HT-29 (cell line): ENCODE results near the gene TBC1D2B. TPM values are rescaled to one million over a fixed set of nuclear protein-coding genes. Genes with fewer than 3 reads are reported as not detected.
A peak's percentile ranks its signal among the peaks of the same experiment; 100 is the strongest.

Source experiments
- DNase-seq: peaks from one replicate; pipeline ENCODE4 v3.0.0-alpha.2; 2015; ENCODE audit warnings: low spot score
- total RNA-seq: library from RNA; depleted of rRNA; stranded (reverse); fragments of >200 nt; shearing (Covaris generic); gene quantifications from 2 replicates; pipeline ENCODE4 v1.2.3, GENCODE V29; 2014; rRNA removed

Gene TBC1D2B
- total RNA-seq: 20.4 and 25.1 TPM in 2 replicates

GRCh38 chr15:78077053-78077870, at the start of gene TBC1D2B:
TSS of gene TBC1D2B (minus strand) at chr15:78077711. CDS start at chr15:78077652, 59 bp downstream.
- DNase-seq: peak; percentile 71

- no peak for DNase-seq
These were observed 47.8 kb upstream of the TBC1D2B start for GRCh38 chr15:78125267-78125666.

DNA sequence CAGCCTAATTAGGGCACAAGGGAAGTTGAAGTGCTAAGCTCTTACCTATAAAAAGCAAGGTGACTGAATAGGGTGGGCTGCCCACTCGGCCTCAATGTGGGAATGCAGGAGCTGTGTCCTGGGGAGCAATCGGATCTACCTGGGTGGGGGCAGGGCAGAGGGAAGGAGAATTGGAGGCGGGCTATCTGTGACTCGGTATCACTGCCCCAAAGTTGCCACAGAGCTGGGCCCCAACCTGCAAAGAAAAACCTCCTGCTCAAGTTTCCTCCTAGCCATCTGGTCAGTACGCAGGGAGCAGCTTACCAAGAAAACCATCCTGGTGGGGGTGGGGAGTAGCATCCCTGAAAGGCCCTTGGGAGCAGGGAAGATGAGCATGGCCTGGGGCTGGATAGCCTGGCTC, 43.0 kb upstream of the TBC1D2B start:
- DNase-seq: no peak

GRCh38 chr15:78112551-78112950, 35.0 kb upstream of the TBC1D2B start:
- DNase-seq: no peak

DNA sequence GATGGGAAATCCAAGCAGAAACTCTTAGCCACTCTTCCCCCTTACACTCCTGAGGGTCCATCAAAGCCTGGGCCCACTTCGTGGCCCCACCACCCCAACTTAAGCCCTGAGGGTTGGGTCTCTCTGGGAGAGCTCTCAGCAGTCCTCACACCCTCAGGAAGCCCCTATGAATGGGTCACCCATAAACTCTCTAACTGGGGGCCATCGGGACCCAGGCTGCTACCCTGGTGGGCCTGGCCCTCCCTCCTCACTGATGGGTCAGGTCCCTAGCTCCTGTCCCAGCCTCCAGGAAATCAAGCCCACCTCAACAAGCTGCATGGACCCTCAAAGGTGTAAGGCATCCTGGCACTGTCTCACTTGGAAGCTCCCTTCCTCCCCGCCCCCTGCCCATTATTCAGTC, 34.3 kb upstream of the TBC1D2B start:
- no peak for DNase-seq

DNA sequence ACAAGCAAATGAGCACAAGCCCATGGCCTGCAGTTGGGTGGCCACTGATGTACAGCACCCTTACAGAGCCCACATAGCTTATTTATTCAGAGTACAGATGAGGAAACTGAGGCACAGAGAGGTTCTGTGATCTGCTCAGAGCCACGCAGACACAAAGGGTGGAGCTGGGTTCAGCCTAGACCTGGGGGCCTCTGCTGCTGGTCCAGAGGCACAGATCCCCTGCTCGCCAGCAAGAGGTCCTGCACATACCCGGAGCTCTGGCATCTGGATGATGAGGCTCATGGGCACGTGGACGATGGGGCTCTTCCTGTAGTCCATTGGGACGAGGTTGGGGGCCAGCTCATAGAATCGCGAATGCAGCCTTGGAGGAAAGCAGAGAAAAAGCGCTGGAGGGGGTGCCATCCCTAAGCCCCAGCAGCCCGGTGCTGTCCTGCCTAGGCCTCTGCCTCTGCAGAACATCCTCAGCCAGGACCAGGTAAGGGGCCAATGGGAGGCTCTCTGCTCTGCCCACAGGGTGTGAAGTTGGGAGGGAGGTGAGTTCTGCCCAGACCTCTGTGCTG, 33.5 kb upstream of the TBC1D2B start:
- DNase-seq: no peak

DNA sequence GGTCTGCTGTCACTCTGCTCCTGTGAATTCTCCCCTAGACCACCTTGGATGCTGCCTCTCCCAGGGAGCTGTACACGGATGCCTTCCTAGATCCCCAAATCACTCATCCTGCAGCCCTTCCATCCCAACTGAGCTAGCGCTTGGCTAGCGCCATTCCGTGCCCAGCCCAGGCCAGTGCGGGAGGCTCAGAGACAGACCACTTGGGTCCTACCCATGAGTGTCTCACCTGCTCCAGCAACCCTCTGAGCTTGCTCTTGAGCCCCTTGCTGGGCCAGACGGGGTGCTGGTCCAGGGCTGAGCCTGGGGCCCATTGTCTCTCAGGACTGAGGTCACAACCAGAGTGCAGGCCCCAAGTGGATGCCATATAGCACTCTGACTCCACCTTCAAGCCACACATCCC, 32.6 kb upstream of the TBC1D2B start:
- no peak for DNase-seq

GRCh38 chr15:78109156-78109555, 31.6 kb upstream of the TBC1D2B start:
- DNase-seq: no peak

GRCh38 chr15:78108300-78109084, 31.0 kb upstream of the TBC1D2B start:
- DNase-seq: peak; percentile 97

GRCh38 chr15:78107471-78107870, 30.0 kb upstream of the TBC1D2B start:
- no peak for DNase-seq

- DNase-seq: no peak
These were observed 28.1 kb upstream of the TBC1D2B start for GRCh38 chr15:78105476-78106241.

DNA sequence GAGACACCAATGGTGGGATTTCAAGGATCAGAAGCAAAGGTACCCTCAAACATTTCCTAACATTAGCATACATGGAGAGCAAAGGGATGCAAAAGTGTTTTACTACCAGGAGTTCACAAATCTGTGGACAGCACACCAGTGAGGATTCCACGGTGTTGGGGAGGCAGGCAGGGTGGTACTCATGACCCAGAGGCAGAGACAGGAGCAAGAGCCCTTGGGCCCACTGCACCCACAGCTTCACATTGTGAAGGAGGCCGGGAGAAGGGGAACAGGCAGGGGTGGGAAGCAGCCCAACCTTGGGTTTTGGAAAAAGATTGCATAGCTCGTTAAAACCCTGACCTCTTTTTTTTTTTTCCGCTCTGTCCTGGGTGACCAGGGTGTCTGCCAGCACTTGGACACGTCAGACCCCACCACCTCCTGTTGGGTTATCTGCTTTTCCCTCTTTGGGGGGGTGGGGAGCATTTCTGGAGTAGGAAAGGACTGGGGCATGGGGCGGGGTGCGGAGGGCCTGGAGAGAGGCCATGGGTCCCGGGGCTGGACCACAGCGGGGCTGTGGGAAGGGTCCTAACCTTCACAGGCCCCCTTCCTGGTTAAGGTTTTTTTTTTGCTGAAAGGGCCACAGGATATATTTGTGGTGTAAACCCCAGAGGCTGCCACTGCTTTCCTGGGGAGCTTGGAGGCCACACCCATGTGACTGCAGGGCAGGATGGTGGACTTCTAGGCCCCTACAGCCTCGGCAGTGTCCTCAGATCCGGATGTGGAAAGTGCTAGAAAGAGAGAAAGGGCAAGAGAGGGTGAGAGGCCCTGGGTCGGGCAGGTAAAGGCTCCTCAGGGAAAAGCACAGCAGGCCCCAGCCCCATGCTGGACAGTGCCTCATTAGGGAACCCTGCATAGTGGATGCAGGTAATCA, 27.3 kb upstream of the TBC1D2B start:
- DNase-seq: no peak

DNA sequence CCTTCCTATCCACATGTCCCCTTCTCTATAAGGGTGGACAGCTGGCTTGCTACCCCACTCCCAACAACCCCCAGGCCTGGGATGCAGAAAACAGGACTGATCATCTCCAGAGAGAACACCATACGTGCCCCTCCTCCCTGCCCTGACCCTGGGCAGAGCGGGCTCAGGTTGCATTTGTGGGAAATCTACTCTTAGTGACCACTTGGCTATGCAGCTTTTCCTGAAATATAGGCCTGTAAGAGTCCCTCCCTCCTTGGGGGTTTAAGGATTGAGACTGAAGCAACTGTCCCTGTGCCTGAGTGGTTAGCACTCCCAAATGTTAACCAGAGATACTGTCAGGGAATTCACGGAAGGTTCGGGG, 26.6 kb upstream of the TBC1D2B start:
- DNase-seq: no peak

- DNase-seq: no peak
These were observed 26.1 kb upstream of the TBC1D2B start for GRCh38 chr15:78103406-78104118.

- DNase-seq: no peak
These were observed 25.2 kb upstream of the TBC1D2B start for GRCh38 chr15:78102741-78103140.

DNA sequence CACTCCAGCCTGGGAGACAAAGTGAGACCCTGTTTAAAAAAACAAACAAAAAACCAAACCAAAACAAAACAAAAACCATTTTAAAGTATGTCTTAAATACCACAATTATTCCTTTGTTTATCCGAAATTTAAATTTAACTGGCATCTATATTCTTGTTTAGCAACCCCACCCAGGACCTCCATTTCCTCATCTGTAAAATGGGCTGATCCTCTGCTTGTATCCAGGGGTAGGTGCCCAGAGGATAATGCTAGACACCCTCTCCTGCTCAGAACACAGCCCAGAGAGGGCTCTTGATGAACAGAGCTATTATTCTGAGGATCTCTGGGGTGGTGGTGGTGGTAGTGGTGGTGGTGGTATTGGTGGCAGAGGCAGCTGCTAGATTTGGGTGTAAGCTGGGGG, 24.7 kb upstream of the TBC1D2B start:
- no peak for DNase-seq

- no peak for DNase-seq
These were observed 24.1 kb upstream of the TBC1D2B start for GRCh38 chr15:78101423-78102105.

GRCh38 chr15:78100886-78101285, 23.4 kb upstream of the TBC1D2B start:
- DNase-seq: no peak

- no peak for DNase-seq
These were observed 20.7 kb upstream of the TBC1D2B start for GRCh38 chr15:78098131-78098755.
